HEK293T (cell line): ENCODE measurements around the gene DHRS13.

Experiments used
- CTCF ChIA-PET: fragments of 350-600 bp; formaldehyde crosslinking; extraction: SDS; loops from one replicate; lab custom pipeline; 2021; ENCODE audit warnings: antibody characterized with exemption, inconsistent platforms; lab: Yijun Ruan, JAX
- POLR2A ChIA-PET: fragments of 350-600 bp; formaldehyde crosslinking; extraction: SDS; loops from one replicate; lab custom pipeline; 2020; ENCODE audit warnings: antibody characterized with exemption, inconsistent platforms; lab: Yijun Ruan, JAX
- DNase-seq: peaks from one replicate; pipeline ENCODE4 v3.0.0; 2012; ENCODE audit warnings: mixed read lengths; ENCODE audit errors: extremely low spot score
- ARNT ChIP-seq: fragments of 450-650 bp; IDR thresholded peaks from 2 replicates; pipeline ENCODE4 v1.6.1; 2017; ENCODE audit warnings: mild to moderate bottlenecking
- BHLHE40 ChIP-seq: fragments of 450-650 bp; IDR thresholded peaks from 2 replicates; pipeline ENCODE4 v1.6.1; 2016; ENCODE audit warnings: mild to moderate bottlenecking, moderate library complexity, borderline replicate concordance
- CTBP1 ChIP-seq: fragments of 450-650 bp; IDR thresholded peaks from 2 replicates; pipeline ENCODE4 v1.6.1; 2016; ENCODE audit warnings: borderline replicate concordance
- ELF4 ChIP-seq: fragments of 450-650 bp; IDR thresholded peaks from 2 replicates; pipeline ENCODE4 v1.6.1; 2017; ENCODE audit warnings: antibody characterized with exemption
- FOXK2 ChIP-seq: fragments of 450-650 bp; IDR thresholded peaks from 2 replicates; pipeline ENCODE4 v1.6.1; 2016; ENCODE audit warnings: mild to moderate bottlenecking
- FOXM1 ChIP-seq: fragments of 450-650 bp; IDR thresholded peaks from 2 replicates; pipeline ENCODE4 v1.6.1; 2017; ENCODE audit warnings: mild to moderate bottlenecking, borderline replicate concordance
- HDGF ChIP-seq: fragments of 450-650 bp; IDR thresholded peaks from 2 replicates; pipeline ENCODE4 v1.6.1; 2017; ENCODE audit warnings: antibody characterized with exemption, borderline replicate concordance
- L3MBTL2 ChIP-seq: fragments of 450-650 bp; conservative IDR thresholded peaks from 2 replicates; pipeline ENCODE4 v1.6.1; 2016; ENCODE audit warnings: mild to moderate bottlenecking
- LEF1 ChIP-seq: fragments of 450-650 bp; IDR thresholded peaks from 2 replicates; pipeline ENCODE4 v1.6.1; 2017; ENCODE audit warnings: mild to moderate bottlenecking, borderline replicate concordance
- NFRKB ChIP-seq: fragments of 450-650 bp; IDR thresholded peaks from 2 replicates; pipeline ENCODE4 v1.6.1; 2016; ENCODE audit warnings: mild to moderate bottlenecking, moderate library complexity
- SP1 ChIP-seq: fragments of 450-650 bp; IDR thresholded peaks from 2 replicates; pipeline ENCODE4 v1.6.1; 2017
- SUZ12 ChIP-seq: fragments of 450-650 bp; IDR thresholded peaks from 2 replicates; pipeline ENCODE4 v1.6.1; 2016; ENCODE audit warnings: mild to moderate bottlenecking
- TARDBP ChIP-seq: fragments of 450-650 bp; IDR thresholded peaks from 2 replicates; pipeline ENCODE4 v1.6.1; 2016
- ZNF384 ChIP-seq: fragments of 450-650 bp; IDR thresholded peaks from 2 replicates; pipeline ENCODE4 v1.6.1; 2016
- TF ChIP-seq, protein P1 (sequence below): fragments of 450-650 bp; IDR thresholded peaks from 2 replicates; pipeline ENCODE4 v1.6.1; 2016

Gene DHRS13

DNA sequence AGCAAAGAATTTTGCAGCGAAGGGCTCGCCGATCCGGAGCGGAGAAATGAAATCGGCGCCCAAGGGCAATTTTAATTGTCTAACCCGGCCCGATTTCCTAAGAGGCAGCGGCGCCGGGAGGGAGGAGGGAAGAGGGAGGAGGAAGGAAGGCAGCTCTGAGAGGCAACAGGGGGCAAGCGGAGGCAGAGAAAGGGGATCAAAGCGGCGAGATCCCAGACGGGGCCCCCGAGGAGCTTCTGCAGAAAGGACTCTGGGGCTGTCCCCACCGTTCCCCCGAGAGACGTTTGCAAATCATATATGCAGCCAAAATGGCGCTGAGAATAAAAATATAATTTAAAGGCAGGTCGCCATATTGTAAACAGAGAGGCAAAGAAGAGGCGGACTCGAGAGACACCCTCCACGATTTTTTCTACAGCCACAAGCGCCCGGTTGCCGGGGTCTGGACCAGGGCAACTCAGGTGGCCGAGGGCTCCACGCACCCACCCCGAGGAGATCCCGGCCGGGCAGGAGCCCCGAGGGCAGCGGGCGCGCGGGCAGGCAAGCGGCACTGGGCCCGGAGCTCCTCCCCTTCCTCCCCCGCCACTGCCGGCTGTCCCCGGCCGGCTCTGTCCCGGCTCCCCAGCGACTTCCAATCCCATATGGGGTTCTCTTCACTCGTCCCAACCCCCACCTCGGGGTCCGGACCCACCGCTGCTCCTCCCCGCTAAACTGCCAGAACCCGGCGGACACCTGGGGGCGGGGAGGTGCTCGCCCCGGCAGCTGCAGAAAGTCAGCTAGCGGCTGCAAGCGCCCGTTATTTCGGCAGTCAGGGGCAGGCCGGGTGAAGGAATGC is 46.5 kb upstream of the DHRS13 start:
- DNase-seq: no peak
- ChIA-PET CTCF (interaction anchor here (0.5 to 1.6 kb wide), 10 partner anchors 12 to 437 kb away, joined by 3 to 8 read pairs (median 3); no protein-coding TSS in a partner anchor), POLR2A (interaction anchor here (0.8 to 3.5 kb wide), 18 partner anchors 12 to 641 kb away, joined by 3 to 22 read pairs (median 4); partner anchors contain the start of genes BLTP2, DHRS13, FAM222B and FLOT2)
- TF ChIP-seq L3MBTL2 (no peak), BHLHE40 (no peak), TARDBP (no peak), ARNT (no peak), FOXK2 (no peak), NFRKB (no peak), HDGF (no peak), FOXM1 (no peak), ZNF384 (no peak), LEF1 (no peak)

DNA sequence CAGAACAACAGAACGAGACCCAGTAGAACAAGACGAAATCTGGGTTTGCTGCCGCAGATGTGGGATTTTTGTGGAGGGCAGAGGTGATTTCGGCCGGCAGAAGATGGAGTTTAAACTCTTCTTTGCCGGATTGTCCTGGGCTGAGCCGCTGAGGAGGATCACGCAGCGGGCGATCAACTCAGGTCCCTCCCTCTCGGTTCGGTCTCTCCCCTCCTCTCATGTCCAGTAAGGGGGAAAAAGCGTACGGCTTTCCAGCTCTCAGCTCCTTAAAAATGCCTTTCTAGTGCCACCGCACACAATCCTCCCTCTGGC is 46.0 kb upstream of the DHRS13 start:
- POLR2A ChIA-PET: interaction anchor here (0.8 to 2.7 kb wide), 6 partner anchors 11 to 228 kb away, joined by 3 to 15 read pairs (median 12); partner anchors contain the start of genes FLOT2 and RPL23A
- CTCF ChIA-PET: interaction anchor here (0.7 to 1.6 kb wide), 3 partner anchors 14 to 437 kb away, joined by 3 to 8 read pairs (median 3); no protein-coding TSS in a partner anchor

DNA sequence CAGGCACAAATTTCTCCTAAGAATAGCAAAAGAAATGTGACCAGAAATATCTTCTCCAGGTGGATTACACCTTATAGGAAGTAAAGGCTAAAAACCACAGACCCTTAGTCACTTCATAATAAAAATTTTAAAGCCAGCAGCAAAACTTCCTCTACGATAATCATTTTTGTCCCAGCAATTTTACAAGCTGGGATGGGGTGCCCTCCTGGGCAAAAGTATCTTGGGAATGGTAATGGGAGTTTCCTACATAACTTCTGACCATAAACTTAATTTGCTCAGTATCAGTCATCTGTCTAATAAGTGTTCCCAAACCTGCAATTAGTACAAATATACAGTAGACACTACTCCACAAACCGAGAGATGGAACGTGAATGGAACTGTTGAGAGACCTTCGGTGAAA is 45.5 kb upstream of the DHRS13 start:
- ChIA-PET POLR2A (interaction anchor here (1.9 to 2.7 kb wide), 4 partner anchors 11 to 228 kb away, joined by 10 to 15 read pairs (median 14); partner anchors contain the start of genes FLOT2 and RPL23A), CTCF (interaction anchor here (0.6 to 0.8 kb wide), 2 partner anchors 46 to 368 kb away, joined by 3 read pairs; no protein-coding TSS in a partner anchor)
- no peak for TF ChIP-seq SUZ12
- no peak for TF ChIP-seq L3MBTL2
- no peak for TF ChIP-seq FOXK2
- TF ChIP-seq FOXM1: no peak
- no peak for TF ChIP-seq BHLHE40
- TF ChIP-seq, protein P1, sequence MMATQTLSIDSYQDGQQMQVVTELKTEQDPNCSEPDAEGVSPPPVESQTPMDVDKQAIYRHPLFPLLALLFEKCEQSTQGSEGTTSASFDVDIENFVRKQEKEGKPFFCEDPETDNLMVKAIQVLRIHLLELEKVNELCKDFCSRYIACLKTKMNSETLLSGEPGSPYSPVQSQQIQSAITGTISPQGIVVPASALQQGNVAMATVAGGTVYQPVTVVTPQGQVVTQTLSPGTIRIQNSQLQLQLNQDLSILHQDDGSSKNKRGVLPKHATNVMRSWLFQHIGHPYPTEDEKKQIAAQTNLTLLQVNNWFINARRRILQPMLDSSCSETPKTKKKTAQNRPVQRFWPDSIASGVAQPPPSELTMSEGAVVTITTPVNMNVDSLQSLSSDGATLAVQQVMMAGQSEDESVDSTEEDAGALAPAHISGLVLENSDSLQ: no peak
- TF ChIP-seq HDGF: no peak
- no peak for TF ChIP-seq LEF1
- DNase-seq: no peak

More for the DNA sequence above, 46.0 kb upstream of the DHRS13 start:
- no peak for DNase-seq
- TF ChIP-seq LEF1 (no peak), ELF4 (no peak), L3MBTL2 (no peak), HDGF (no peak), FOXM1 (no peak), SP1 (no peak), ZNF384 (no peak), ARNT (no peak)
- TF ChIP-seq, protein P1: no peak

DNA sequence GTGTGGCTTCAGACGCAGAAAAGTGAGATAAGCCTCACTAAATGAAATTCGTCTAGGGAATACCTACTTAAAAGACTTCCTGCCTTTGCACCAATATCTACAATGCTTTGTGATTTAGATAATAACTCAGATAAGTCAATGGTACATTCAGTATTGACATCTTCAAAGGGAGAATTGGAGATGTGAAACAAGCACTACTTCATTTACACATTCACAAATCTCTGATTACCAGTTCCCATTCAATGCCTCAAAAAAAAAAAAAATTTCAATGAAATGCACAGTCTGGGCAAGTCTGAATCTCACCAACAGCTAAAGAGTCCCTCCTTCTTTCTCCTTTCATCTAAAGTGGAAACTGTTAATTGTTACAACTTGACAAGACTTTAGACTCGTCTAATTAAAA is 44.8 kb upstream of the DHRS13 start:
- CTCF ChIA-PET: interaction anchor here (0.6 to 0.8 kb wide), 2 partner anchors 45 to 367 kb away, joined by 3 read pairs; no protein-coding TSS in a partner anchor
- no peak for TF ChIP-seq HDGF
- TF ChIP-seq FOXK2: no peak
- POLR2A ChIA-PET: interaction anchor here (2.7 kb wide), 1 partner anchor 227 kb away, joined by 14 read pairs; the partner anchor contains the start of gene RPL23A
- no peak for DNase-seq

DNA sequence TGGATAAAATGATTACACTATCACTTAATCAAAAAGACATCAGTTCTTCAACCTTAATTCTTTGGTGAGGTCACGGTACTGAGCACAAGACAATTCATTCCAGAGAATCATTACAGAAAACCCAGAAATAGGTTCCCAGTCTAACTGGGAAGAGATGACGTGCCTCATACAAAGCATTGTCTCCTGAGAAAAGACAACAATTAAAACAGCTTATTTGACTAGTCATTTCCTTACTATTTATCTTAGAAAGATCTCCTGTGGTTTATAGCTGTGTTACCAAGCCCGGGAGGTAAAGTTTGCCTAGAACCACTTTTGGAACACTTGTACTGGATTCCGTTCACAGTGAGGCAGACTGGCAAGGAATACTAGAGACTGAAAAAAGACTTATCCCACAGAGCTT is 43.4 kb upstream of the DHRS13 start:
- no peak for DNase-seq
- POLR2A ChIA-PET: no interaction called here
- CTCF ChIA-PET: interaction anchor here (0.6 to 1.0 kb wide), 3 partner anchors 44 to 145 kb away, joined by 3 read pairs; no protein-coding TSS in a partner anchor
- TF ChIP-seq, protein P1: no peak
- no peak for TF ChIP-seq ELF4
- TF ChIP-seq FOXK2: no peak
- TF ChIP-seq LEF1: no peak
- TF ChIP-seq SUZ12: no peak
- TF ChIP-seq ARNT: no peak
- no peak for TF ChIP-seq CTBP1

DNA sequence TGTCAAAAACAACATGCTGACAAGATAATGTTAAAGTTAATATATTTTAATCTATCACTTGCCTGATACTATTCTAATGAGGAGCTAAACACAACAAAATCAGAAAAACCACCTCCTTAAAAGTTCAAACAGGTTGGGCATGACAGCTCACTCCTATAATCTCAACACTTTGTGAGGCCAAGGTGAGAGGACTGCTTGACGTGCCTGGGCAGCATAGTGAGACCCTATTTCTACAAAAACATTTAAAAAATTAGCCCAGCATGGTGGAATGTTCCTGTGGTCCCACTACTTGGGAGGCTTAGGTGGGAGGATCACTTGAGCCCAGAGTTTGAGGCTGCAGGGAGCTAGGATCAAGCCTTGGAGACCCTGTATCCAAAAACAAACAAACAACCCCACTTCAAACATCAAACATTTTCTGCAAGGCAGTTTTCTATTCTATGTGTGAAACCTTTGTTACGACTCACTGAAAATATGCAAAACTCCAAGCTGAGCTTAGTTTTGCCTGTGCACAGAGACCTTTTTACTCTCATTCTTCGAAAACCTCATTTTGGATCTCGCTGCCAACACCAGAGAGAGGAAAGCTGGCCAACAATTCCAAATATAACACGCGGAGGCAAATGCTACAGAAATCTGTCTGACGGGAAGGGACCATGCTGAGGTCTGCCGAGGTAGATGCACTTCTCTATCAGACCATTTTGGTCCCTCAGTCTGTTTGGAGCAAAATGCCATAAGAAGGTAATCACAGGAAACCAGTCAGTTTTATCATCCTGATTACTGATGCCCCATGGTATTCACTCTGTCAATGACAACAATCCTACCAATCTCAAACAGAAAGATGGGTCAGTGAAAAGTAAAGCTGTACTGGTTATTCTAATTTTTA is 42.2 kb upstream of the DHRS13 start:
- ChIA-PET CTCF (interaction anchor here (0.6 to 1.5 kb wide), 3 partner anchors 8 to 104 kb away, joined by 3 read pairs; no protein-coding TSS in a partner anchor), POLR2A (no interaction called here)
- no peak for TF ChIP-seq CTBP1
- TF ChIP-seq BHLHE40: no peak
- TF ChIP-seq, protein P1: no peak
- DNase-seq: no peak
